22Rv1 (cell line): Measurements from ENCODE around the gene CCDC39.
"Not testable (repeated sequence)": the region's sequence is repeated elsewhere in the genome, so short reads cannot be mapped to it uniquely, and the experiment has no call there.

Source experiments
- H3K27ac ChIP-seq: fragments of 450-650 bp; 2 replicates; pipeline ENCODE4 v1.5.1; 2017
- ZFX ChIP-seq: fragments of 450-650 bp; IDR thresholded peaks from 2 replicates; pipeline ENCODE4 v1.6.1; 2017; ENCODE audit warnings: antibody characterized with exemption, borderline replicate concordance
- TF ChIP-seq, protein P1 (sequence below): fragments of 450-650 bp; IDR thresholded peaks from 2 replicates; pipeline ENCODE4 v1.5.1; 2017; ENCODE audit warnings: mild to moderate bottlenecking

CCDC39 gene

GRCh38 chr3:180611006-180611405 lies 68.3 kb downstream of the CCDC39 start:
- TF ChIP-seq, protein P1, sequence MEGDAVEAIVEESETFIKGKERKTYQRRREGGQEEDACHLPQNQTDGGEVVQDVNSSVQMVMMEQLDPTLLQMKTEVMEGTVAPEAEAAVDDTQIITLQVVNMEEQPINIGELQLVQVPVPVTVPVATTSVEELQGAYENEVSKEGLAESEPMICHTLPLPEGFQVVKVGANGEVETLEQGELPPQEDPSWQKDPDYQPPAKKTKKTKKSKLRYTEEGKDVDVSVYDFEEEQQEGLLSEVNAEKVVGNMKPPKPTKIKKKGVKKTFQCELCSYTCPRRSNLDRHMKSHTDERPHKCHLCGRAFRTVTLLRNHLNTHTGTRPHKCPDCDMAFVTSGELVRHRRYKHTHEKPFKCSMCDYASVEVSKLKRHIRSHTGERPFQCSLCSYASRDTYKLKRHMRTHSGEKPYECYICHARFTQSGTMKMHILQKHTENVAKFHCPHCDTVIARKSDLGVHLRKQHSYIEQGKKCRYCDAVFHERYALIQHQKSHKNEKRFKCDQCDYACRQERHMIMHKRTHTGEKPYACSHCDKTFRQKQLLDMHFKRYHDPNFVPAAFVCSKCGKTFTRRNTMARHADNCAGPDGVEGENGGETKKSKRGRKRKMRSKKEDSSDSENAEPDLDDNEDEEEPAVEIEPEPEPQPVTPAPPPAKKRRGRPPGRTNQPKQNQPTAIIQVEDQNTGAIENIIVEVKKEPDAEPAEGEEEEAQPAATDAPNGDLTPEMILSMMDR = no peak
- TF ChIP-seq ZFX = no peak
- H3K27ac ChIP-seq = no peak overlapping the region

DNA sequence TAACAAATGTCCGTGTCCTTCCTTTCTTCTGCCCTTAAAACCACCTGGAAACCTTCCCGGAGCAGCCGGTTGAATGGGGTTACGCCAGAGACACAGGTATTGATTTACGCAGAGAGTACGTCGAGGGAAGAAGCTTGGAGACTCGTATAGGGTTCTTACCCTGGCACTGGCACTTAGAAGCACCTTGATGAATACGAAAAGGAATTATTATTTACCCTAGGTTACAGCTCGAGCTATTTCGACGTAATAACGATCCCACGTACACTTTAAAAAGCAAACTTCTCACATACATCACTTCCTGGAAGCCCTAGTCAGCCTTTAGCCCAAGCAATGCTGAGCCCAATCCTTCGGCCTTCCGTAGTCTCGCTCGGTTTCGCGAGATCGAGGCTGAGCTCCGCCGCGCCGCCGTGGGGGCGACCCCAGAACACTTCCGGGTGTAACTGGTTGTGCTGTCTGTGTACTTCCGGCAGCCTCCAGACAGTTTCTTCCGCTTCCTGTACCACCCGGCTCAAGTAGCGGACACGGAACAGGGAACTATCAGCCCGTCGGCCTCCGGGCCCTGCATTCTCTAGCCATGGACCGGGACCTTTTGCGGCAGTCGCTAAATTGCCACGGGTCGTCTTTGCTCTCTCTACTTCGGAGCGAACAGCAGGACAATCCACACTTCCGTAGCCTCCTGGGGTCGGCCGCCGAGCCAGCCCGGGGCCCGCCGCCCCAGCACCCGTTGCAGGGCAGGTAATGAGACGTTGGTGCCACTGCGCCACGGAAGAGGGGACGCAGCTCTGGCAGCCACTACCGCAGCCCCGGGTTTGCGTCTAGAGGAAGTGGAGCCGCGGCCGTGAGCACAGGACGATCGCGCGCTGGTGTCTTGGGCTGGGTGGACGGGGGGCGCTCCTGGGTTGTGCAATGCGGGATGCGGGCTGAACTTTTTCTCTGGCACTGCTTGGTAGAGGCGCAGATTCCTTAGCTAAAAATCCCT lies 77.3 kb downstream of the CCDC39 start, which contains the start of gene TTC14:
TSS of gene TTC14 (plus strand) at position 476 of the 979 bp plus-strand sequence. CDS start at position 575, 99 bp downstream.
- TF ChIP-seq, protein P1 = peak; percentile 23
- TF ChIP-seq ZFX = no peak
- H3K27ac ChIP-seq = peak within 1 kb of the TSS; percentile 86

DNA sequence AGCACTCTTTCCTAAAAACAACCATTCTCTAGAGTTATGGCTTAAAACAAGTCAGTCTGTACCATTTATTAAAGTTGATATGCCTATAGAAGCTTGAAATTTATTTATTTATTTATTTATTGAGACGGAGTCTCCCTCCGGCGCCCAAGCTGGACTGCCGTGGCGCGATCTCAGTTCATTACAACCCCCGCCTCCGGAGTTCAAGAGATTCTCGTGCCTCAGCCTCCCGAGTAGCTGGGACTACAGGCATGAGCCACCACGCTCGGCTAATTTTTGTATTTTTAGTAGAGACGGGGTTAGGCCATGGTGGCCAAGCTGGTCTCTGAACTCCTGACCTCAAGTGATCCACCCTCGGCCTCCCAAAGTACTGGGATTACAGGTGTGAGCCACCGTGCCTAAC lies 78.8 kb downstream of the CCDC39 start:
- no peak overlapping the region for H3K27ac ChIP-seq
- TF ChIP-seq ZFX = no peak
- TF ChIP-seq, protein P1 = no peak

- TF ChIP-seq, protein P1 = no peak
- no peak for TF ChIP-seq ZFX
- no peak overlapping the region for H3K27ac ChIP-seq
Measured at GRCh38 chr3:180595559-180595935, 83.7 kb downstream of the CCDC39 start.

DNA sequence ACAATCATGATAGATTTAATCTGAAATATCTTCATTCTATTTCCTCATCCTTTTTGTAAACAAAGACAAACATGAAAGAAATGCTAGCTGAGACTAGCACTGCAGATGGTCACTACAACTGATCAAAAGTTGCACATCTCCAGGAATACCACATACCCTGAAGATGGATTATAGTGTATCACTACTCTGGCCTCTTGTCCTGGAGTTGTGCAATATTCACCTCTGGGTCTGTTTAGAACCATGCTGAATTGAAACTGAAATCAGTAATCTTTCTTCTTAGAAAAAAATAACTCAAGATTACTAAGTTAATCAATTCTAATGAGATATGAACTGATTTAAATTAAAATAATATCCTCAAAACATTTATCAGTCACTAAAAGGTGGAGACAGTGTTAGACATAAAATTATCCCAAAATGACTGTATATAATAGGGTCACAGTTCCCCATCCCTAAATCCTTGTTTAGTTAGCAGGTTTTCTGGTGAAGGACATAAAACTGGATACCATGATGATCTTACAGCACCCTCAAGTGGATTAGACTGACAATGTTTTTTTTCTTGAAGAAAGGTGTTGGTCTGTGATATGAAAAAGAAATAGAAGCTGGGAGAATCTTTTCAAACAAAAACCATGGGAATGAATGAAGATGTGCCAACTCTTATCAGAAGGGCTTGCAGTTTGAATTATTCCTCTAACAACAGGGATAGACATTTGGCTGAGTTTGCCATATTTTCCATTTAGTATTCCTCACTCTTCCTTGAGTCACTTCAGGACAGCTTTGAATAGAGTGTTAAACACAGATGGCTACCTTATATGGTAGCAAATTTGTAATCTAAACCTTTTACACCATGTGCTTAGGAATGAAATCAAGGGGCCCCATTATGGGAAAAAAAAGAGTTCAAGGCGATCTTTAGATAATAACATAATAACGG lies 84.4 kb downstream of the CCDC39 start:
- H3K27ac ChIP-seq = no peak overlapping the region
- TF ChIP-seq ZFX = no peak
- TF ChIP-seq, protein P1 = peak; percentile 63

DNA sequence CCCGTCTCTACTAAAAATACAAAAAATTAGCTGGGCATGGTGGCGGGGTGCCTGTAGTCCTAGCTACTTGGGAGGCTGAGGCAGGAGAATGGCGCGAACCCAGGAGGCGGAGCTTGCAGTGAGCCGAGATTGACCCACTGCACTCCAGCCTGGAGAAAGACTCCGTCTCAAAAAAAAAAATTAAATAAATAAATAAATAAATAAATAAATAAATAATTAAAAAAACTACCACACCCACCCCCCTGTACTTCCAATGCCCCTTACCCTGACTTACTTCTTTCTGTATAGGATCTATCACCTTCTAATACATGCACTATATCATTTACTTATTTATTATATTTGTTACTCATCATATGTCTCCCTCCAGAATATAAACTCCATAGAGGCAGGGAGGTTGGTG lies 85.7 kb downstream of the CCDC39 start:
- not testable (repeated sequence) for H3K27ac ChIP-seq

GRCh38 chr3:180590396-180590795 lies 88.9 kb downstream of the CCDC39 start:
- no peak overlapping the region for H3K27ac ChIP-seq
- TF ChIP-seq, protein P1 = no peak
- TF ChIP-seq ZFX = no peak
